OCI-LY7 (cell line): ENCODE data around the gene HSD17B2.

Experiments
- CTCF ChIP-seq: fragments of 200-600 bp; sonication (generic); conservative IDR thresholded peaks from 2 replicates; pipeline ENCODE4 v1.5.1; 2014; ENCODE audit warnings: mild to moderate bottlenecking, antibody characterized with exemption, low read length, moderate library complexity, mixed read lengths
- EZH2phosphoT487 ChIP-seq: fragments of 200-600 bp; sonication (generic); IDR thresholded peaks from 2 replicates; pipeline ENCODE4 v1.6.1; 2018; ENCODE audit warnings: low read depth, borderline replicate concordance, mild to moderate bottlenecking, mixed run types, antibody characterized with exemption, low read length, moderate library complexity, mixed read lengths

GRCh38 chr16:82111944-82112343, 76.9 kb downstream of the HSD17B2 start:
- no peak for TF ChIP-seq CTCF
- no peak for TF ChIP-seq EZH2phosphoT487
